H1 (cell line): ENCODE measurements around the gene RCE1. TPM values are rescaled to one million over a fixed set of nuclear protein-coding genes. Genes with fewer than 3 reads are reported as not detected.
A peak's percentile ranks its signal among the peaks of the same experiment; 100 is the strongest.

Experiments used
- CTCF ChIA-PET: fragments of 300-600 bp; sonication (Branson Sonifier 250); formaldehyde crosslinking; loops from one replicate; lab custom pipeline; 2021; ENCODE audit not compliant: partially characterized antibody; lab: Charles Lee
- POLR2A ChIA-PET: fragments of 300-600 bp; sonication (Branson Sonifier 250); formaldehyde crosslinking; loops from one replicate; lab custom pipeline; 2021; ENCODE audit warnings: inconsistent platforms; ENCODE audit not compliant: partially characterized antibody; lab: Charles Lee
- DNase-seq, 2 experiments: peaks; one replicate each; pipeline versions ENCODE4 v3.0.0 to v3.0.0-alpha.2; 2010 to 2022; ENCODE audit warnings: low spot score in 2 of 2, low read depth in 1 of 2, mixed read lengths in 1 of 2
- FAIRE-seq: peaks from 2 replicates; lab custom pipeline; 2011; peaks lifted over from hg19 to GRCh38; lab: Jason Lieb, UNC
- H2AFZ ChIP-seq: 2 replicates; pipeline ENCODE4 v1.8.1; 2012; ENCODE audit warnings: low read length, inconsistent platforms
- H2AK5ac ChIP-seq: 2 replicates; pipeline ENCODE4 v1.6.1; 2013; ENCODE audit warnings: low read depth, low read length
- H2BK120ac ChIP-seq: replicated peaks from 2 replicates; pipeline ENCODE3; 2013; ENCODE audit warnings: low read depth, low read length, inconsistent platforms
- H2BK12ac ChIP-seq: 2 replicates; pipeline ENCODE4 v1.6.1; 2013; ENCODE audit warnings: low read depth, low read length
- H2BK15ac ChIP-seq: 2 replicates; pipeline ENCODE4 v1.6.1; 2013; ENCODE audit warnings: low read length
- H2BK20ac ChIP-seq: 2 replicates; pipeline ENCODE4 v1.6.1; 2013; ENCODE audit warnings: low read length
- H2BK5ac ChIP-seq: 2 replicates; pipeline ENCODE4 v1.6.1; 2013; ENCODE audit warnings: low read depth, low read length
- H3K14ac ChIP-seq: 2 replicates; pipeline ENCODE4 v1.6.1; 2013; ENCODE audit warnings: inconsistent platforms; ENCODE audit not compliant: insufficient read length
- H3K18ac ChIP-seq: 2 replicates; pipeline ENCODE4 v1.6.1; 2013; ENCODE audit warnings: low read length; ENCODE audit errors: extremely low read depth
- H3K23ac ChIP-seq: 2 replicates; pipeline ENCODE4 v1.6.1; 2013; ENCODE audit warnings: inconsistent platforms; ENCODE audit not compliant: insufficient read length
- H3K23me2 ChIP-seq: 2 replicates; pipeline ENCODE4 v1.6.1; 2013; ENCODE audit warnings: low read depth, low read length
- H3K27ac ChIP-seq: 2 replicates; pipeline ENCODE4 v1.6.1; 2011; ENCODE audit warnings: low read depth, low read length, inconsistent platforms
- H3K27me3 ChIP-seq, 4 experiments: replicated peaks in 1 of 4; 1 replicate in 1 of 4; 2 replicates in 3 of 4; pipeline versions ENCODE4 v1.6.1 to v1.8.1; 2011 to 2013; ENCODE audit warnings: low read length in 3 of 4, mild to moderate bottlenecking in 3 of 4, inconsistent platforms in 2 of 4, mixed read lengths in 2 of 4, moderate library complexity in 1 of 4; ENCODE audit not compliant: control insufficient read depth in 3 of 4, insufficient read depth in 3 of 4; ENCODE audit errors: extremely low read depth in 1 of 4
- H3K36me3 ChIP-seq, 4 experiments: 2 replicates each; pipeline versions ENCODE4 v1.6.1 to v1.8.1; 2011 to 2013; ENCODE audit warnings: mild to moderate bottlenecking in 4 of 4, low read length in 3 of 4, moderate library complexity in 2 of 4, control low read depth in 1 of 4, inconsistent platforms in 1 of 4; ENCODE audit not compliant: insufficient read depth in 4 of 4, control insufficient read depth in 2 of 4
- H3K4ac ChIP-seq: replicated peaks from 2 replicates; pipeline ENCODE3; 2013; ENCODE audit warnings: low read length, low read depth, mixed read lengths, inconsistent platforms; ENCODE audit not compliant: insufficient read length
- H3K4me1 ChIP-seq, 4 experiments: replicated peaks in 1 of 4; 1 replicate in 1 of 4; 2 replicates in 3 of 4; pipeline versions ENCODE4 v1.6.1 to v1.8.1; 2011 to 2013; ENCODE audit warnings: low read length in 3 of 4, inconsistent platforms in 2 of 4, mixed read lengths in 1 of 4; ENCODE audit not compliant: insufficient read depth in 4 of 4, control insufficient read depth in 3 of 4
- H3K4me2 ChIP-seq, 2 experiments: 2 replicates each; pipeline versions ENCODE4 v1.6.1 to v1.8.1; 2011 to 2013; ENCODE audit warnings: low read depth in 2 of 2, low read length in 2 of 2, control low read depth in 1 of 2, inconsistent platforms in 1 of 2, mild to moderate bottlenecking in 1 of 2; ENCODE audit not compliant: insufficient read depth in 1 of 2
- H3K4me3 ChIP-seq, 4 experiments: fragments of 200-600, 300-600 bp in 1 of 4; sonication (generic), shearing (Covaris generic), sonication (Bioruptor Twin) in 1 of 4; 2 replicates each; pipeline versions ENCODE4 v1.5.1 to v1.8.1; 2011 to 2016; ENCODE audit warnings: low read length in 4 of 4, low read depth in 3 of 4, control low read depth in 2 of 4, inconsistent platforms in 2 of 4, mild to moderate bottlenecking in 2 of 4, mixed read lengths in 1 of 4, moderate library complexity in 1 of 4; ENCODE audit not compliant: insufficient read depth in 2 of 4; ENCODE audit errors: extremely low read depth in 1 of 4
- H3K56ac ChIP-seq: replicated peaks from 2 replicates; pipeline ENCODE3; 2013; ENCODE audit warnings: low read depth, mild to moderate bottlenecking, mixed read lengths, low read length, inconsistent platforms; ENCODE audit not compliant: insufficient read length
- H3K79me1 ChIP-seq: 2 replicates; pipeline ENCODE4 v1.6.1; 2013; ENCODE audit warnings: low read depth, low read length, control low read depth
- H3K79me2 ChIP-seq, 2 experiments: 2 replicates each; pipeline versions ENCODE4 v1.6.1 to v1.8.1; 2012 to 2013; ENCODE audit warnings: low read length in 2 of 2, mild to moderate bottlenecking in 2 of 2, inconsistent platforms in 1 of 2; ENCODE audit not compliant: insufficient read depth in 2 of 2, control insufficient read depth in 1 of 2
- H3K9ac ChIP-seq, 4 experiments: replicated peaks in 1 of 4; 1 replicate in 1 of 4; 2 replicates in 3 of 4; pipeline versions ENCODE4 v1.6.1 to v1.8.1; 2011 to 2013; ENCODE audit warnings: low read depth in 3 of 4, low read length in 3 of 4, control low read depth in 2 of 4, mild to moderate bottlenecking in 2 of 4, moderate library complexity in 2 of 4, inconsistent platforms in 1 of 4; ENCODE audit errors: extremely low read depth in 1 of 4
- H3K9me3 ChIP-seq, 2 experiments: 2 replicates each; pipeline versions ENCODE4 v1.6.1 to v1.8.1; 2012 to 2013; ENCODE audit warnings: mild to moderate bottlenecking in 2 of 2, moderate library complexity in 2 of 2, control low read depth in 1 of 2, inconsistent platforms in 1 of 2, low read depth in 1 of 2, low read length in 1 of 2, mixed read lengths in 1 of 2; ENCODE audit not compliant: insufficient read depth in 2 of 2
- H4K20me1 ChIP-seq, 2 experiments: replicated peaks in 1 of 2; 2 replicates each; pipeline versions ENCODE3 to v1.8.1; 2011 to 2013; ENCODE audit warnings: inconsistent platforms in 2 of 2, low read length in 2 of 2, mild to moderate bottlenecking in 1 of 2; ENCODE audit not compliant: insufficient read depth in 2 of 2, control insufficient read depth in 1 of 2
- H4K5ac ChIP-seq: 2 replicates; pipeline ENCODE4 v1.6.1; 2013; ENCODE audit warnings: low read length, low read depth, mixed read lengths, inconsistent platforms; ENCODE audit not compliant: insufficient read length
- H4K8ac ChIP-seq: 2 replicates; pipeline ENCODE4 v1.8.0; 2013; ENCODE audit warnings: mild to moderate bottlenecking, moderate library complexity, low read length, inconsistent platforms; ENCODE audit not compliant: insufficient read depth; ENCODE audit errors: extremely low read depth
- H4K91ac ChIP-seq: replicated peaks from 2 replicates; pipeline ENCODE3; 2013; ENCODE audit warnings: low read length, mixed read lengths, inconsistent platforms; ENCODE audit not compliant: insufficient read length
- BRCA1 ChIP-seq: IDR thresholded peaks from 2 replicates; pipeline ENCODE4 v1.6.1; 2012; ENCODE audit warnings: low read depth, low read length, improper control_type of control experiment
- CBX8 ChIP-seq: fragments of 300-800, 300-1000 bp; sonication (generic); IDR thresholded peaks from 2 replicates; pipeline ENCODE4 v1.7.1; 2016; ENCODE audit warnings: low read depth, low read length, borderline replicate concordance
- CHD1 ChIP-seq: IDR thresholded peaks from 2 replicates; pipeline ENCODE4 v1.6.1; 2012; ENCODE audit warnings: low read depth, low read length, improper control_type of control experiment
- CREB1 ChIP-seq: IDR thresholded peaks from 2 replicates; pipeline ENCODE4 v1.6.1; 2012; ENCODE audit warnings: inconsistent platforms
- EGR1 ChIP-seq: IDR thresholded peaks from 2 replicates; pipeline ENCODE4 v1.6.1; 2011; ENCODE audit warnings: low read depth, low read length, borderline replicate concordance
- GTF2F1 ChIP-seq: IDR thresholded peaks from 2 replicates; pipeline ENCODE4 v1.6.1; 2012; ENCODE audit warnings: low read depth, low read length, improper control_type of control experiment, borderline replicate concordance
- HDAC2 ChIP-seq, 2 experiments: fragments of 300-600 bp in 1 of 2; sonication (generic) in 1 of 2; IDR thresholded peaks; 2 replicates each; pipeline ENCODE4 v1.6.1; 2011 to 2012; ENCODE audit warnings: low read depth in 2 of 2, low read length in 2 of 2, mild to moderate bottlenecking in 2 of 2, moderate library complexity in 2 of 2, borderline replicate concordance in 1 of 2, inconsistent platforms in 1 of 2
- JUN ChIP-seq: IDR thresholded peaks from 2 replicates; pipeline ENCODE4 v1.6.1; 2011; ENCODE audit warnings: low read depth, mild to moderate bottlenecking, improper control_type of control experiment, low read length
- JUND ChIP-seq: IDR thresholded peaks from 2 replicates; pipeline ENCODE4 v1.6.1; 2011; ENCODE audit warnings: mild to moderate bottlenecking, improper control_type of control experiment, low read length
- MAFK ChIP-seq: IDR thresholded peaks from 2 replicates; pipeline ENCODE4 v1.6.1; 2012; ENCODE audit warnings: low read depth, mild to moderate bottlenecking, improper control_type of control experiment, low read length
- POLR2AphosphoS5 ChIP-seq: IDR thresholded peaks from 2 replicates; pipeline ENCODE4 v1.6.1; 2011; ENCODE audit warnings: low read depth, low read length
- SP1 ChIP-seq: IDR thresholded peaks from 2 replicates; pipeline ENCODE4 v1.6.1; 2011; ENCODE audit warnings: low read depth, low read length
- SRF ChIP-seq: IDR thresholded peaks from 2 replicates; pipeline ENCODE4 v1.6.1; 2011; ENCODE audit warnings: mild to moderate bottlenecking, low read depth, low read length, moderate library complexity
- YY1 ChIP-seq: IDR thresholded peaks from 2 replicates; pipeline ENCODE4 v1.6.1; 2011; ENCODE audit warnings: low read depth, mild to moderate bottlenecking, low read length
- WGBS, 2 experiments: shearing (Covaris generic) in 1 of 2; methylation state at CpG; one replicate each; pipeline versions ENCODE4 v1.1.6 to v1.1.7; 2013 to 2015; ENCODE audit warnings: low lambda C conversion rate in 2 of 2, mixed read lengths in 2 of 2, inconsistent platforms in 1 of 2, low coverage in 1 of 2, missing lambda C conversion rate in 1 of 2; ENCODE audit not compliant: insufficient replicate concordance in 2 of 2, insufficient coverage in 1 of 2, insufficient read length in 1 of 2; ENCODE audit errors: extremely low coverage in 1 of 2, missing lambda C conversion rate in 1 of 2; 5-methylcytosine and 5-hydroxymethylcytosine counted together
- polyA plus RNA-seq, 7 experiments: library from polyadenylated mRNA; depleted of rRNA in 3 of 7; stranded (reverse) in 5 of 7; unstranded in 2 of 7; fragments of >200 nt in 5 of 7; fragments of 200-250 nt in 2 of 7; gene quantifications; 1 replicate in 5 of 7; 2 replicates in 1 of 7; 4 replicates in 1 of 7; pipeline versions ENCODE4 v1.2.1 to v1.2.3, GENCODE V29; 2011 to 2013; ENCODE audit warnings: missing spikeins in 2 of 7, mixed read lengths in 2 of 7
- total RNA-seq: library from RNA; stranded (reverse); fragmentation: NEBNext Ultra II Directional; extraction: Animal tissue kit (Norgen Biotek cat#: 25700); gene quantifications from 2 replicates; pipeline ENCODE4 v1.2.1, GENCODE V29; 2021
- TF ChIP-seq, protein P1 (sequence below): IDR thresholded peaks from 2 replicates; pipeline ENCODE4 v1.6.1; 2012; ENCODE audit warnings: inconsistent platforms

Gene RCE1
- total and polyA plus RNA-seq, 2 of the 8 experiments (the other 6 are each of a cell fraction or from before 2014, with no cell fraction given): 35.8 to 84.8 TPM

DNA sequence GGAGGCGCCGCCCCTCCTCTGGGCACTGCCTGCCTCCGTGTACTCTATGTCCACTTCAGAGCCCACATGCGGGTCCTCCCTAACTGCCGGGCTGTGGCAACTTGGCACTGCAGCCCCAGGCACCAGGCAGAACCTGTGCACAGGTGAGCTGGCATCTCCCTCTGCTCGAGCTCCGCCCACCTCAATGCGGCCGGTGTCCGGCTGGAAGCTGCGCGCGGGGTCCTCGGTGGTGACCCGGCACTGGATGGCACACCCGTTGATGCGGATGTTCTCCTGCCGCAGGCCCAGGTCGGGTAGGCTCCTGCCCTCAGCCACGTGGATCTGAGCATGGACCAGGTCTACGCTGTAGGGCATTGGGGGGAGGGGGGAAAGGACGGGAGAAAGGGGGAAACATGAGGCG, 22.8 kb downstream of the RCE1 start:
- Histone ChIP-seq H3K14ac (no peak overlapping the region), H3K4me2 (no peak overlapping the region), H3K27me3 (no peaks in the 10 kb centered on the region), H2BK12ac (no peak overlapping the region), H2BK20ac (no peak overlapping the region), H2BK5ac (no peak overlapping the region), H3K9ac (0 out of 7 replicates have a peak overlapping the region, but pooled peaks of 1 of the 4 experiments have one; percentile 32), H3K79me2 (no peaks in the 10 kb centered on the region), H3K56ac (no peak overlapping the region), H3K9me3 (no peaks in the 10 kb centered on the region), H3K36me3 (no peaks in the 10 kb centered on the region; a peak in 1 of 8 replicates), H2BK120ac (no peak overlapping the region), H3K4me3 (no peak overlapping the region), H3K23ac (no peak overlapping the region), H2BK15ac (no peak overlapping the region), H2AFZ (no peak overlapping the region), H4K8ac (0 out of 2 replicates have a peak overlapping the region, but pooled peaks have one; percentile 14), H3K18ac (no peak overlapping the region), H3K79me1 (no peaks in the 10 kb centered on the region), H4K5ac (no peak overlapping the region), H4K91ac (no peak overlapping the region), H3K23me2 (no peaks in the 10 kb centered on the region), H3K4me1 (peaks cover 0 to 12% (median 2%) of the 10 kb centered on the region in 4 experiments; a peak in 5 of 7 replicates), H3K27ac (no peak overlapping the region), H3K4ac (no peak overlapping the region), H4K20me1 (peaks cover 0 to 2% of the 10 kb centered on the region in 2 experiments), H2AK5ac (no peak overlapping the region)
- CTCF ChIA-PET: interaction anchor here (1.3 to 13.8 kb wide), 8 partner anchors 12 to 111 kb away, joined by 3 to 199 read pairs (median 14); partner anchors contain the start of genes C11orf86 and RCE1
- POLR2A ChIA-PET: interaction anchor here (1.3 to 2.4 kb wide), 8 partner anchors 11 to 227 kb away, joined by 4 to 7 read pairs (median 6); partner anchors contain the start of genes C11orf86, RBM4 and RCE1
- TF ChIP-seq CREB1 (no peak), POLR2AphosphoS5 (no peak), CBX8 (no peak), HDAC2 (IDR thresholded peaks at IDR 0.05; ENCODE audit: borderline replicate concordance in 1 of 2, low read depth in 2 of 2, low read length in 2 of 2) (no peak), BRCA1 (no peak), JUND (no peak), MAFK (no peak), SRF (no peak), EGR1 (no peak), CHD1 (no peak), SP1 (no peak), YY1 (no peak), JUN (no peak), GTF2F1 (no peak)
- TF ChIP-seq, protein P1, sequence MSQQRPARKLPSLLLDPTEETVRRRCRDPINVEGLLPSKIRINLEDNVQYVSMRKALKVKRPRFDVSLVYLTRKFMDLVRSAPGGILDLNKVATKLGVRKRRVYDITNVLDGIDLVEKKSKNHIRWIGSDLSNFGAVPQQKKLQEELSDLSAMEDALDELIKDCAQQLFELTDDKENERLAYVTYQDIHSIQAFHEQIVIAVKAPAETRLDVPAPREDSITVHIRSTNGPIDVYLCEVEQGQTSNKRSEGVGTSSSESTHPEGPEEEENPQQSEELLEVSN: no peak
- no peak for FAIRE-seq
- WGBS, 2 experiments: 90% methylated on average over 15 of the region's 23 CpGs; no CpG with 5 or more reads in 1 of the 2 experiments
- DNase-seq: no peak
